Left ventricle myocardium inferior (tissue), 1 donor: ENCODE data around the gene HSPA12B. TPM values are rescaled to one million over a fixed set of nuclear protein-coding genes. Genes with fewer than 3 reads are reported as not detected.
A peak's percentile ranks its signal among the peaks of the same experiment; 100 is the strongest.
"Not testable (repeated sequence)": the region's sequence is repeated elsewhere in the genome, so short reads cannot be mapped to it uniquely, and the experiment has no call there.

Source experiments
- DNase-seq: peaks from one replicate; pipeline ENCODE4 v3.0.0-alpha.2; 2020
- H3K27ac ChIP-seq: fragments of 200-600 bp; replicated peaks from 2 replicates; pipeline ENCODE4 v1.8.0; 2021
- H3K27me3 ChIP-seq: fragments of 200-600 bp; 2 replicates; pipeline ENCODE4 v1.8.0; 2021; ENCODE audit warnings: low read depth
- H3K36me3 ChIP-seq: fragments of 200-600 bp; 2 replicates; pipeline ENCODE4 v1.8.0; 2021
- H3K4me1 ChIP-seq: fragments of 200-600 bp; 2 replicates; pipeline ENCODE4 v1.8.0; 2021
- H3K4me3 ChIP-seq: fragments of 200-600 bp; 2 replicates; pipeline ENCODE4 v1.8.0; 2021; ENCODE audit warnings: mild to moderate bottlenecking, moderate library complexity
- H3K9me3 ChIP-seq: fragments of 200-600 bp; replicated peaks from 2 replicates; pipeline ENCODE4 v1.8.0; 2021
- intact Hi-C: fragments of 100-400 bp; cut with micrococcal nuclease; formaldehyde crosslinking; loops from one replicate; pipeline ENCODE4 v1.11.0; 2022
- total RNA-seq: library from RNA; stranded (reverse); fragmentation: NEBNext Ultra II Directional; extraction: Animal tissue kit (Norgen Biotek cat#: 25700); gene quantifications from one replicate; pipeline ENCODE4 v1.2.1, GENCODE V29; 2021
- TF ChIP-seq, protein P1 (sequence below): fragments of 200-600 bp; IDR thresholded peaks from 2 replicates; pipeline ENCODE4 v1.8.0; 2021; ENCODE audit warnings: antibody characterized with exemption, mild to moderate bottlenecking, borderline replicate concordance
- donor health status: DM: no; HTN: yes; CAD: no; lungs with severe emphysema.

Gene HSPA12B
- total RNA-seq, 1 donor from 2014 or later, result 12.5 TPM

GRCh38 chr20:3785240-3786125, 53.0 kb downstream of the HSPA12B start:
- peak; percentile 29 for DNase-seq
- Histone ChIP-seq H3K27ac (peak overlapping the region; percentile 92), H3K4me3 (peak overlapping the region; percentile 81), H3K36me3 (peaks cover 6% of the 10 kb centered on the region), H3K4me1 (peaks cover 52% of the 10 kb centered on the region), H3K9me3 (no peaks in the 10 kb centered on the region), H3K27me3 (no peaks in the 10 kb centered on the region)
- TF ChIP-seq, protein P1, sequence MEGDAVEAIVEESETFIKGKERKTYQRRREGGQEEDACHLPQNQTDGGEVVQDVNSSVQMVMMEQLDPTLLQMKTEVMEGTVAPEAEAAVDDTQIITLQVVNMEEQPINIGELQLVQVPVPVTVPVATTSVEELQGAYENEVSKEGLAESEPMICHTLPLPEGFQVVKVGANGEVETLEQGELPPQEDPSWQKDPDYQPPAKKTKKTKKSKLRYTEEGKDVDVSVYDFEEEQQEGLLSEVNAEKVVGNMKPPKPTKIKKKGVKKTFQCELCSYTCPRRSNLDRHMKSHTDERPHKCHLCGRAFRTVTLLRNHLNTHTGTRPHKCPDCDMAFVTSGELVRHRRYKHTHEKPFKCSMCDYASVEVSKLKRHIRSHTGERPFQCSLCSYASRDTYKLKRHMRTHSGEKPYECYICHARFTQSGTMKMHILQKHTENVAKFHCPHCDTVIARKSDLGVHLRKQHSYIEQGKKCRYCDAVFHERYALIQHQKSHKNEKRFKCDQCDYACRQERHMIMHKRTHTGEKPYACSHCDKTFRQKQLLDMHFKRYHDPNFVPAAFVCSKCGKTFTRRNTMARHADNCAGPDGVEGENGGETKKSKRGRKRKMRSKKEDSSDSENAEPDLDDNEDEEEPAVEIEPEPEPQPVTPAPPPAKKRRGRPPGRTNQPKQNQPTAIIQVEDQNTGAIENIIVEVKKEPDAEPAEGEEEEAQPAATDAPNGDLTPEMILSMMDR, result no peak
- intact Hi-C loops, result no loop called here

DNA sequence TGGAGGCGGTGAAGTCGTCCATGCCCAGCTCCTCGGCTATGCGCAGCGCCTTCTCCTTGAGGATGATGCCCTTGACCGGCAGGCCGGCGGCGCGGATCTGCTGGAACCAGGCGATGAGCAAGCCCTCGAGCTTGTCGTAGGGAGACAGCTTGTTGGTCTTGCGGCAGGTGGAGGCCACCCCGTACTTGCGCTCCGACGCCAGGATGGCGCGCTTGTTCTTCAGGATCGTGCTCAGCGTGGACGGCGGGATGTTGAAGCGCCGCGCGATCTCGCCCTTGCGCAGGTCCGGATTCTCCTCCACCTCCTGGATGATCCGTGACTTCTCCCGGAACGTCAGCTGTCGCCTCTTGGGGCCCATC, 53.6 kb downstream of the HSPA12B start:
- Histone ChIP-seq H3K9me3 (no peaks in the 10 kb centered on the region), H3K4me3 (peak overlapping the region; percentile 81), H3K27ac (peak overlapping the region; percentile 92), H3K27me3 (no peaks in the 10 kb centered on the region), H3K36me3 (peaks cover 6% of the 10 kb centered on the region), H3K4me1 (peaks cover 45% of the 10 kb centered on the region)
- DNase-seq, result peak; percentile 62
- TF ChIP-seq, protein P1, result no peak
- intact Hi-C loops, result no loop called here

DNA sequence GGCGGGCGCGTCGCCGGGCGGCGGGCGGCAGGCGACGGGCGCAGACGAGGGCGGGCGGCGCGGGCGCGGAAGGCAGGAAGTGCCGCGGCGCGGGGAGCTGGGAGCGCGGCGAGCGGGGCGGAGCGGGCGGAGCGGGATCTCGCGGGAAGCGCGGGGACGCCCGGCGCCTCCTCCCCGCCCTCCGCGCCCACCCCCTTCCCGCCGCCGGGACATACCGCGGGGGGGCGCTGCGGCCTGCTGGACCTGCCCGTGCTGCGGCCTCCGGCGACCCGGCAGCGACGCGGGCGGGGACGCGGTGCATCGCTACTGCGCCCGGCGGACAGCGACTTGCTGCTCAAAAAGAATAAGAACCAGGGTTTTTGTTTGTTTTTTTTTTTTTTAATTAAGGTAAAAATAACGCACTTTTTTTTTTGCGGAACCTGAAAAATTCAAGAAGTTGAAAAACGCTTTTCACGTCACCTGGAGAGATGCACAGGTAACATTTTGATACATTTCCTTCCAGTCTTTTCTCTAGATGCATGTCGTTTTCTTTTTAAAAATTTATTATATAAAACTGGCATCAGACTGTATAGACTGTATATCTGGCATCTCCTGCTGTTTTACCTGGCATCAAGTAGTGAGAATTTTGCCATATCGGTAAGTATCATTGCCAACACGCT, 54.3 kb downstream of the HSPA12B start, which contains the start of gene CENPB:
CENPB (minus strand) TSS at position 76 of the 659 bp plus-strand sequence. CDS start 257 bp downstream, outside the sequence.
- intact Hi-C loops, result no loop called here
- Histone ChIP-seq H3K4me3 (peak within 1 kb of the TSS; percentile 81), H3K9me3 (no peaks in the 10 kb centered on the region), H3K27me3 (no peaks in the 10 kb centered on the region), H3K4me1 (peaks cover 40% of the 10 kb centered on the region), H3K27ac (peak within 1 kb of the TSS; percentile 92), H3K36me3 (peaks cover 6% of the 10 kb centered on the region)
- DNase-seq, result peak; percentile 92
- TF ChIP-seq, protein P1, result peak; percentile 93

DNA sequence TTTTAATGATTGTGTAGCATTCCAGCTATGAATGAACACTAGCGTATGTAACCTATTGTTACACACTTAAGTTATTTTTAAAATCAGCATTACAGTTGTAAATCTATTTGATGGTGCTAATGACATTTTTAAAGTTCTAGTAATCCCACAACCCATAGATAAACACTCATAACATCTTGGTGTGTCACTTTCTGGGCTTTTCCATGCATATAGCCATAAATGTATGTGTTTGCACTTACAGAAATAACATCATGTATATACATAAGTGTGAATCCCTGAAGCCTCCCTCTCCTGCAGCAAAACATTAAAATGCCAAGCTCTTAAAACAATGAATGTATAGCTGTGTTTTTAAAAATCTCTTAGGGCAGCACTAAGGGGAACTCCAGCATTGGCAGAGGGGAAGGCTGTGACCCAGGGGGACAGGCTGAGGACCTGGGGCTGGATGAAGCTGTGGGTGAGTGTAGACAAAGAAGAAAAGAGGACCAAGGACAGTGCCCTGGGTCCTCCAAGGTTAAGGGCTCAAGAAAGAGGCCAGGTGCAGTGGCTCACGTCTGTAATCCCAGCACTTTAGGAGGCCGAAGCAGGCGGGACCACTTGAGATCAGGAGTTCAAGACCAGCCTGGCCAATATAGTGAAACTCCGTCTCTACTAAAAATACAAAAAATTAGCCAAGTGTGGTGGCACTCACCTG, 55.0 kb downstream of the HSPA12B start:
- H3K27ac ChIP-seq, result peak overlapping the region; percentile 73
- intact Hi-C loops, result no loop called here

GRCh38 chr20:3788685-3789155, 56.2 kb downstream of the HSPA12B start:
- Histone ChIP-seq H3K36me3 (peaks cover 6% of the 10 kb centered on the region), H3K9me3 (no peaks in the 10 kb centered on the region), H3K27me3 (no peaks in the 10 kb centered on the region), H3K27ac (no peak overlapping the region), H3K4me3 (no peak overlapping the region), H3K4me1 (peaks cover 33% of the 10 kb centered on the region)
- TF ChIP-seq, protein P1, result no peak
- intact Hi-C loops, result no loop called here
- no peak for DNase-seq

More for the DNA sequence above, 55.0 kb downstream of the HSPA12B start:
- Histone ChIP-seq H3K27me3 (no peaks in the 10 kb centered on the region), H3K4me3 (peak overlapping the region; percentile 62), H3K9me3 (no peaks in the 10 kb centered on the region), H3K4me1 (peaks cover 40% of the 10 kb centered on the region), H3K36me3 (peaks cover 6% of the 10 kb centered on the region)
- TF ChIP-seq, protein P1, result no peak
- no peak for DNase-seq

GRCh38 chr20:3789201-3789600, 56.7 kb downstream of the HSPA12B start:
- peaks cover 28% of the 10 kb centered on the region for H3K4me1 ChIP-seq
- DNase-seq, H3K4me3 ChIP-seq, H3K36me3 ChIP-seq, intact Hi-C loops, H3K9me3 ChIP-seq, H3K27me3 ChIP-seq, H3K27ac ChIP-seq: not testable (repeated sequence)

DNA sequence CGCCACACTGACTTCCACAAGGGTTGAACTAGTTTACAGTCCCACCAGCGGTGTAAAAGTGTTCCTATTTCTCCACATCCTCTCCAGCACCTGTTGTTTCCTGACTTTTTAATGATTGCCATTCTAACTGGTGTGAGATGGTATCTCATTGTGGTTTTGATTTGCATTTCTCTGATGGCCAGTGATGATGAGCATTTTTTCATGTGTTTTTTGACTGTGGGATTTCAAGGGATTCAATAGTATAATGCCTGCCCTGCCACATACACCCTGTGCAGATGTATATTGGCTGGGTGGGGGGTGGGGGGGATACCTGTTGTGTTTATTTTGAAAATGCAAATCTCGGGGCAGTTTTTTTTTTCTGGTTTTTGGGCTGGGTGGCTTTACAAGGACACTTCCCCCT, 61.7 kb downstream of the HSPA12B start:
- intact Hi-C loops, H3K9me3 ChIP-seq, H3K36me3 ChIP-seq, DNase-seq, H3K4me3 ChIP-seq, H3K27ac ChIP-seq, H3K27me3 ChIP-seq: not testable (repeated sequence)
- peaks cover 39% of the 10 kb centered on the region for H3K4me1 ChIP-seq
